Renal cortex interstitium (tissue), 11 donors: ENCODE data around the gene SLC25A38. TPM values are rescaled to one million over a fixed set of nuclear protein-coding genes. Genes with fewer than 3 reads are reported as not detected.
A peak's percentile ranks its signal among the peaks of the same experiment; 100 is the strongest.
"Not testable (repeated sequence)": the region's sequence is repeated elsewhere in the genome, so short reads cannot be mapped to it uniquely, and the experiment has no call there.

Source experiments
- DNase-seq, 11 donors: peaks; one replicate each; pipeline ENCODE4 v3.0.0-alpha.2; 2013; ENCODE audit warnings: low read depth in 9 of 11, low spot score in 4 of 11; ENCODE audit errors: extremely low read depth in 1 of 11
- polyA plus RNA-seq, 3 donors: library from polyadenylated mRNA; unstranded; fragments of 120-200 nt; gene quantifications; one replicate each; pipeline ENCODE4 v1.2.1, GENCODE V29; 2013; ENCODE audit not compliant: insufficient read length in 3 of 3

The SLC25A38 gene
- polyA plus RNA-seq, 3 donors = 33.4 to 34.8 (median 33.8) TPM

- DNase-seq = no peak
Observed at GRCh38 chr3:39415983-39416382, 32.8 kb downstream of the SLC25A38 start.

DNA sequence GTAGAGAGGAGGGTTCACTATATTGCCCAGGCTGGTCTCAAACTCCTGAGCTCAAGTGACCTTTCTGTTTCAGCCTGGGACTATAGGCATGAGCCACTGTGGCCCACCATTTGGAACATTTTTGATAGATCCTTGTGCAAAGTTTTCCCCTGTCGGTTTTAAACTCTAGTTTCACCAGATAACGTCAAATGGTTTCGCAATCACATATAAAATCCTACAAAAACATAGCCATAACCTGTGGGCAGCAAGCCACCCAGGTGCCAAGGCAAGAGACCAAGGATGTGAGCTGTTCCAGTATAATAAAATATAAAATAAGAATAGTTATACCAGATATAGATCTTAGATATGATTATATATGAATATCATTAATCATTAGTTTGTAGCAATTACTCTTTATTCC lies 33.8 kb downstream of the SLC25A38 start:
- not testable (repeated sequence) for DNase-seq

GRCh38 chr3:39418556-39419225 lies 35.5 kb downstream of the SLC25A38 start:
- DNase-seq = not testable (repeated sequence)

- DNase-seq = no peak
Observed at GRCh38 chr3:39419742-39420315, 36.7 kb downstream of the SLC25A38 start.

DNA sequence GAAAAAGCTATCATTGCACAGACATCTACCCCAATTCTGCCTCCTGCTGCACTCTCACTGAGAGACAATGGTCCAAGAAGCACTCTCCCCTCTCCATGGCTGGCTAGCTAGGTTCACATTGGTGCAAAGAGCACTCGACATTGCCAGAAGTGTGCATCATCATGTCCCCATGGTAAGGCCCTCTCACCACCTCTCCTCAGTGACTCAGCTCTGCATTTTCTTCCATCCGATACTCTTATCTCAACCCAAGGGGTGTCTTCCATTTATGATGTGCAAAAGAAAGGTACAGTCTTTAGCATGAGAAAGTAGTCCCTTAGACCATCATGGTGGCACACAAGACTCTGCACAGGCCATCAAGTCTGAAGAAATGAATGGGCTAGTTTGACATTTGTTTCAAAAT lies 37.4 kb downstream of the SLC25A38 start:
- no peak for DNase-seq

DNA sequence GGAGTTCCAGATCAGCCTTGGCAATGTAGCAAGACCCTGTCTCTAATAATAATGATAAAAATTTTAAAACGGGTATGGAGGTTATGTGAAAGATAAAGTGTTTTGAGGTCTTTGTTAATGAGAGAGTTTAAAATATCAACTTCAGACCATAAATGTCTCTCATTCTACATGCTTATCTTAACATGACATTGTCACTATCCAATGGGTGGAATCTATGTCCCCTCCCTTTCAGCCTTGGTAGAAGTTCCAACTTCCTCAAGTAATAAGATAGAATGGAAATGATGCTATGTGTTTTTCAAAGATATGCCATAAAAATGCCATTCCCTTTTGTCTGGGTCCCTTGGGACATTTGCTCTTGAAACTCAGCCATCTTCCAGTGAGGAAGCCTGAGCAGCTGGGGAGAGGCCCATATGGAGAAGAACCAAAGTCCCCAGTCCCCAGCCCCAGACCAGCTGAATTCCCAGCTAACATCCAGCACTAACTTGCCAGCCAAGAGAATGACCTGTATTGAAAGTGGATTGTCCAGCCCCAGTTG lies 40.3 kb downstream of the SLC25A38 start:
- DNase-seq = no peak

- no peak for DNase-seq
Observed at GRCh38 chr3:39426312-39426711, 43.1 kb downstream of the SLC25A38 start.

DNA sequence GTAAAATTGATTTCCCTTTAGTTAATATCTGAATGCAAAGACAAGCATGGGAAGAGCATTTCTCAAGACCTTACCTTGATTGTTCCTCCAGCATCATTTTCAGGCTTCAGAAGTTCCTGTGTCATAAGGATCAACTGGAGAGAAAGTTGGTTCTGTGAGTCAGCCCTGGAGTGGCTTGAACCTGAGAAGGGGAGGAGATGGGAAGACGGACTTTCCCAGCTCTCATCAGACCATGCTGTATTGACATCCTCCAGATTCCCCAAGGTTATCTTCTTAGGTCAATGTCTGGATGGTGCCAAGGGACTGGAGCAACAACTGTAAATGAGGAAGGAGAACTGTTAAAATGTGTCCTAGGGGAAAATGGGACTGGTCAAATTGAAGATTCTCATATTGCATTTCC lies 44.3 kb downstream of the SLC25A38 start:
- DNase-seq = no peak

- peak in 1 of 11 donors; percentile 14 for DNase-seq
Observed at GRCh38 chr3:39428745-39429201, 45.6 kb downstream of the SLC25A38 start.

DNA sequence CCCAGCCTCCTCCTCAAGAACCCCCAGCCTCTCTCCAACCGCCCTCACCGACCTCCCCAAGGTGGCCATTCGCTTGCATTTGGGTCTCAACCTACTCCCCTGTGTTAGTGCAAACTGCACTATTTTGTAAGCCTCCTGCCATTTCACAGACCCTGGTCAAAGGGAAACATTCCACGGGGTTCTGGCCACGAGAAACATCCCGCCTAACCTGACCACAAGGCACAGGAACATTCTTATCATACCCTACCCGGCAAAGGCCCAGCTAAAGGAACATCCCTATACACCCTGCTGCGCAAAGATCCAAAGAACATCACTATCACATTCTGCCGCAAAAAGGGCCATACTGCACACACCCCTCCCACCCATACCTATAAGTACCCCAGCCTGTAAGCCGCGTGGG lies 46.3 kb downstream of the SLC25A38 start:
- DNase-seq = no peak

DNA sequence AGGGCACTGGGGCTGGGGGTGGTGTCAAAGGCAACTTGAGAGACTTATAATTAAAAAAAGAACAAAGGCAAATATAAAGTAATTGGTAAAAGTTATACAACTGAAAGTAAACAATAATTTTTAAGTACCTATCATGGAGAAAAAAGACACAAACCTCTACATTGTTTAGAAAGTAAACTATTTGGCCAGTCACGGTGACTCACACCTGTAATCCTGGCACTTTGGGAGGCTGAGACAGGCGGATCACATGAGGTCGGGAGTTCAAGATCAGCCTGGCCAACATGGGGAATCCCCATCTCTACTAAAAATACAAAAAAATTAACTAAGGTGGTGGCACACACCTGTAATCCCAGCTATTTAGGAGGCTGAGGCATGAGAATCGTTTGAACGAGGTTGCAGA lies 49.2 kb downstream of the SLC25A38 start:
- DNase-seq = no peak

DNA sequence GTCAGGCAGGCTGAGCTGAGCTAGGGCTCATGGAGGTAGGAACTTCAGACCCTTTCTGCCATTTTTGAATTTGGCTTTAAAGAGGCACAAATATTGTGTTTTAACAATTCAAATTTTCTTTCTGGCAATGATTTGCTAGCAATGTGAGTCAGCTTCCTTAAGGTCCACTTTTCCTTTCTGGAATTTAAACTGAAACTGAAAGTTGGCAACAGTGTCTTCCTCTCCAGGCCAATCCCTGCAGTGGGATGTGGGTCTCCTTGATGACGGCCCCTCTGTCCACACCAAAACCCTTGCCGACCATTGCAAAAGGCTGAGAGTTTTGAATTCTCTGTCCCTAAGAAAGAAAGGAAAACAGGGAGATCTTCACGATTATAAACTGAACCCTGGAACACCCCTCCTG lies 50.5 kb downstream of the SLC25A38 start:
- DNase-seq = no peak

DNA sequence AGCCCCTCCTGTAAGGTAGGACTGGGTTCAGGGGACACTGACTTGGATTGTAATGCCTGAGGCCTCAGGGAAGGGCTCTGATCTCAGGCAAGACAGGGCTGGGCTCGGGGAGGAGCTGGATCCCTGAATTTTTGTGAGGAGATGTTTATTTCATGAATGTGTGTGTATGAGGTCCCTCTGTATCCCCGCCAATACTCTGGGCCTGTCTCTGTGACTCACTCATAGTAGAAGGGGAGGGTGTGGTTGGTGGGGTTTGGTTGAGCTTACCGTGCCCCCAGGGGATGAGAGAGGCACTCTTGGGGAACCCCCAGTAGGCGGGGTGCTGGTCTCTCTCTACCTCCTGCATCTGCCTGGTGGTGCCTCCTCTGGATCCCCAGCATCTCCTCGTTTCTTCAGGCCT lies 51.4 kb downstream of the SLC25A38 start:
- DNase-seq = no peak

DNA sequence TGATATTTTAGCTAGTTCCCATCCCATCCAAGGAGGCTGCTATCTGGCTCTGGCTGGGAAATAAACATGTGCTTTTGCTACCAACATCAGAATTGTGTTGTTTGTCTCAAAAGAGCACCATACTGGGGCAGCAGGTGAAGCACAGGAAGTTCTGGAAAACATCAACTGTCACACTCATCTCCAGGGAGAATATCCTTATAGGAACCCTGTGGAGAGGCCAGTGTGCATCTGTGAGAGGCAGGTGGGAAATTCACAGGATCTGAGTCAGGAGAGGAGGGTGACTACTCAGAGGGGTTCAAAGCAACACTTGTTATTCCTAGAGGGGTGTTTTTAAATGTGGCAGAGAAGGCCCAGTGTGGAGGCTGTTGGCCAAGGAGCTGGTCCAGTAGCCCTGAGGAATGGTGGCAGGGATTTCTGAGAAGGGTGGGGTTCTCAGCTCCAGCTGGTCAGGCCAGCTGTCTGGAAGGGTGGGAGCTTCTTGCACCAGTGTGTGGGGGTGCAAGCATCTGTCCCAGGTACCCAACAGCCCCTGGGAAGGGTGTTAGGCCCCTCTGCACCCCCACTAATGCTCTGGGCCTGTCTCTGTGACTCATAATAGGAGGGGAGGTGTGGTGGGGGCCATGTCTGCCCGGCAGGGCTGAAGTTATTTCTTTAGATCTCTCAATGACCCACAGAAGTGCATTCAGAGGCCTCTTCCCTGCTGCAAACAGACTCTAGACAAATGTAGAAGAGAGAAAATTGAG lies 52.0 kb downstream of the SLC25A38 start:
- DNase-seq = no peak

DNA sequence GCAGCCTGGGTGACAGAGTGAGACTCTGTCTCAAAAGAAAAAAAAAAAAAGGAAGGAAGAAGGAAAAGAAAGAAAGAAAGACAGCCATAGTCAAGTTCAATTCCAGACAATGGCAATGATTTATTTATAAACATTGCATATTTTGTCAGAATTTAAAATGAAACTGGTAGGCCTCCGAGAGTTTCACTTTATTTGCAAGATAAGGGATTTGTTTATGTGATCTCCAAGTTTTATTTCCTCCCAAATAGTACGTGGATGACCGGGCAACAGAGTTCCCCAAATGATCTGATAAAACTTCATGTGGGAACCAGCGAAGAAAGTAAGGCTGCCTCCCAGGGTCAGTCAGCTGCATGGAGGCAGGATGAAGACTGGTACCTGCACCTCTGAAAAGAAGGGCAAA lies 55.7 kb downstream of the SLC25A38 start:
- DNase-seq = no peak

GRCh38 chr3:39440316-39440715 lies 57.1 kb downstream of the SLC25A38 start:
- DNase-seq = no peak

DNA sequence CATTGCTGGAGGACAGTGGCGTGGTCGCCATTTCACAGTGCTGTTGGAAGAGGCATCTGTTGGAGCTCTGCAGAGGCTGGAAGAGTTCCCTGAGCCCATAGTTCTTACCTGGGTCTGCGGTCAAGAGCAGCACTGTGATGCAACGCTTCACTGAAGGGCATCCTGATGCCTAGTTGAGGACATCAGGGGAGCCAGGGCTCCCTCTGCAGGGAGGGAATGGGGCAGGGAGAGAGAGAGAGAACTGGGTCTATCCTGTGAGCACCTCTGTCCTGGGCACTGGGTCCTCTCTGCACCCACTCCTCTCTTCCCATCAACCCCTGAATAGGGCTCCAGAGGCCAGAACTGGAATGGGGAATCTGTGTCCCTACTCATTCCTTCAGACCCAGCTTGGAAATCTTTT lies 60.4 kb downstream of the SLC25A38 start:
- no peak for DNase-seq

DNA sequence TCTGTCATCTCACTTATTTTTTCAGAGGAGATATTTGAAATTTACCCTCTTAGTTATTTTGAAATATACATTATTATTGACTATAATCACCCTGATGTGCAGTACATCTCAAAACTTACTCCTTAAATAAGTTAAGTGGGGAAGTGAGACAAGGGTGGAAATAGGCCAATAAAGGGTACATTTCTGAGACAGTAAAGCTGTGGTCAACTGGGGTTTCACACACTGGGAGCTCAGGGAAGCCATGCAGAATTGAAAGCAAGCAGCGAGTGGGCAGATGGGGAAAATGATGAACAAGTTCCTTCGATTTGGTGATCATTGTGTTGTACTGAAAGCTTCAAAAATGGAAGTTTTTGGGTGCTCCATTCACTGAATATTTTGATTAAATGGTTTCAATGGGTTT lies 62.8 kb downstream of the SLC25A38 start:
- no peak for DNase-seq

- DNase-seq = no peak
Observed at GRCh38 chr3:39446444-39446843, 63.3 kb downstream of the SLC25A38 start.
